ENCODE results near the gene KLF11.
"Not testable (repeated sequence)": the region's sequence is repeated elsewhere in the genome, so short reads cannot be mapped to it uniquely, and the experiment has no call there.

DNA sequence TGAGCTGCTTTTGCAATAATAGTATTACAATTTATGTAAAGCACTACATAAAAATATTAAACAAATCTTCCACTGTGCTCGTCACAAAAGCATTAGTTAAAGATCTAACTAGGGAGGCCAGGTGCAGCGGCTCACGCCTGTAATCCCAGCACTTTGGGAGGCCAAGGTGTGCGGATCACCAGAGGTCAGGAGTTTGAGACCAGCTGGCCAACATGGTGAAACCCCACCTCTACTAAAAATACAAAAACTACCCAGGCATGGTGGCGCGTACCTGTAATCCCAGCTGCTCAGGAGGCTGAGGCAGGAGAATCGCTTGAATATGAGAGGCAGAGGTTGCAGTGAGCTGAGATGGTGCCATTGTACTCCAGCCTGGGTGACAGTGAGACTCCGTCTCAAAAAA, 12.6 kb upstream of the KLF11 start:
- TF ChIP-seq CTCF (IDR thresholded peaks at IDR 0.05; ENCODE audit: insufficient read depth, low read length); POLR2AphosphoS5 (IDR thresholded peaks at IDR 0.05; ENCODE audit: low read depth): not testable (repeated sequence)
